Stimulated activated naive CD8-positive, alpha-beta T cell treated with anti-CD3 and anti-CD28 coated beads, Interleukin-15, amount 100 ng/mL, for 72 hours (primary cell): ENCODE data around the gene TMEM181.
"Not testable (repeated sequence)": the region's sequence is repeated elsewhere in the genome, so short reads cannot be mapped to it uniquely, and the experiment has no call there.

ENCODE experiments used
- ATAC-seq: fragments of 150-1000 bp; cut with Tn5 transposase; 2 replicates; pipeline ENCODE4 v1.10.0; 2021; ENCODE audit warnings: mild to moderate bottlenecking, moderate library complexity
- DNase-seq, 2 donors: peaks; one replicate each; pipeline ENCODE4 v3.0.0; 2021 to 2022
- H3K27ac Mint-ChIP-seq, 2 donors: one replicate each; pipeline ENCODE4 v1.8.0; 2022; ENCODE audit warnings: mild to moderate bottlenecking in 2 of 2, mixed read lengths in 2 of 2, moderate library complexity in 2 of 2
- H3K27me3 Mint-ChIP-seq: one replicate; pipeline ENCODE4 v1.8.0; 2022; ENCODE audit warnings: mixed read lengths
- H3K4me1 Mint-ChIP-seq: one replicate; pipeline ENCODE4 v1.8.0; 2022; ENCODE audit warnings: mild to moderate bottlenecking, mixed read lengths
- H3K4me3 Mint-ChIP-seq, 2 donors: one replicate each; pipeline ENCODE4 v1.8.0; 2022; ENCODE audit warnings: mild to moderate bottlenecking in 2 of 2, mixed read lengths in 2 of 2, moderate library complexity in 1 of 2
- H3K9me3 Mint-ChIP-seq, 2 donors: one replicate each; pipeline ENCODE4 v1.8.0; 2022; ENCODE audit warnings: mixed read lengths in 2 of 2

TMEM181 gene

DNA sequence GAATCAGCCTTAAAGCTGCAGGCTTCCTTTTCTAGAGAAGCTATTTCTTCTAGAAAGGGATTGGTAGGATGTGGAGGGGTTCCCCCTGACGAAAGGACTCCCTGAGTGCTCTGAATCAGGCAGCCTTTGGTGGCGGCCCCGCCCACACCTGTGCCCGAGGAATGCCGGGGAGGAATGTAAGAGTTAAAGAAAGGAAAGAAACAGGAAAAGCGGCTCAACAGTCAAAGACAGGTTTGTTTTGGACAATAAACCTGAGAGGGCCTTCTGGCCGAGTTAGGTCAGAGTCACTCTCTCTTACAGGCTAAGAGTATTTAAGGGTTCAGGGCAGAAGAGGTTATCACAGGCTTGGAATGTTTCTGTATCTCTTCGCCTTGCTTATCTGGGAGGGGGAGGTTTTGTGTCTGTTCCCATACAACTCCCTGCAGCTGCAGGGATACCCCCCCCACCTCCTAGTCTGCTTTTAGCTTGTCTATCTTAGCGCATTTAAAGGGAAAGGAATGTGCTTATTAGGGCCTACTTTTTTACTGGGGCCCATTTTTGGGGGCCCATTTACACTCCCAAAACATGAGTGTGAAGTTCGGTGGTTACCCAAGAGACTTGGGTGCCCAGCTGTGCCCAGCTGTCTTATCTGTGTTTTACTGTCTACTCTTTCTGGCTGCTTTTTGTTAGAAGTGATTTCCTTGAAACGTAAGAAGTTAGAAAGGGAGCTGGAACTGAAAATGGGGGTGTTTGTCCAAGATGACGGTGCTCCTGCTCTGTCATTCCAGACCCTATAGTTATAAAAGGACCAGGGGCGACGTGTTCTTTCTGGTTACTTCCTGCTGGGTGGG lies 51.9 kb downstream of the TMEM181 start:
- peak overlapping the region in 1 of 2 donors; percentile 31 for H3K27ac Mint-ChIP-seq
- no peak for ATAC-seq
- no peak for DNase-seq
- H3K27me3 Mint-ChIP-seq, result no peaks in the 10 kb centered on the region
- no peaks in the 10 kb centered on the region for H3K4me1 Mint-ChIP-seq
- H3K4me3 Mint-ChIP-seq, result no peak overlapping the region
- no peaks in the 10 kb centered on the region for H3K9me3 Mint-ChIP-seq

DNA sequence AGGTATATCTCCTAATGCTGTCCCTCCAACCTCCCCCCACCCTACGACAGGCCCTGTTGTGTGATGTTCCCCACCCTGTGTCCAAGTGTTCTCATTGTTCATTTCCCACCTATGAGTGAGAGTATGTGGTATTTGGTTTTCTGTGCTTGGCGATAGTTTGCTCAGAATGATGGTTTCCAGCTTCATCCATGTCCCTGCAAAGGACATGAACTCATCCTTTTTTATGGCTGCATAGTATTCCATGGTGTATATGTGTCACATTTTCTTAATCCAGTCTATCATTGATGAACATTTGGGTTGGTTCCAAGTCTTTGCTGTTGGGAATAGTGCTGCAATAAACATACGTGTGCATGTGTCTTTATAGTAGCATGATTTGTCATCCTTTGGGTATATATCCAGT lies 54.7 kb downstream of the TMEM181 start:
- H3K9me3 Mint-ChIP-seq, H3K27ac Mint-ChIP-seq, H3K4me1 Mint-ChIP-seq, ATAC-seq, DNase-seq, H3K27me3 Mint-ChIP-seq, H3K4me3 Mint-ChIP-seq: not testable (repeated sequence)

GRCh38 chr6:158618289-158618688 lies 58.4 kb downstream of the TMEM181 start:
- H3K9me3 Mint-ChIP-seq, H3K4me1 Mint-ChIP-seq, H3K4me3 Mint-ChIP-seq, DNase-seq, H3K27me3 Mint-ChIP-seq, ATAC-seq: not testable (repeated sequence)
- H3K27ac Mint-ChIP-seq, result peak overlapping the region in 1 of 2 donors; percentile 9

GRCh38 chr6:158619922-158620801 lies 60.3 kb downstream of the TMEM181 start:
- no peaks in the 10 kb centered on the region for H3K9me3 Mint-ChIP-seq
- ATAC-seq (no peak), DNase-seq (no peak)
- no peak overlapping the region for H3K4me3 Mint-ChIP-seq
- H3K4me1 Mint-ChIP-seq, result peaks cover 5% of the 10 kb centered on the region
- H3K27me3 Mint-ChIP-seq, result no peaks in the 10 kb centered on the region
- peak overlapping the region in 1 of 2 donors; percentile 68 for H3K27ac Mint-ChIP-seq

DNA sequence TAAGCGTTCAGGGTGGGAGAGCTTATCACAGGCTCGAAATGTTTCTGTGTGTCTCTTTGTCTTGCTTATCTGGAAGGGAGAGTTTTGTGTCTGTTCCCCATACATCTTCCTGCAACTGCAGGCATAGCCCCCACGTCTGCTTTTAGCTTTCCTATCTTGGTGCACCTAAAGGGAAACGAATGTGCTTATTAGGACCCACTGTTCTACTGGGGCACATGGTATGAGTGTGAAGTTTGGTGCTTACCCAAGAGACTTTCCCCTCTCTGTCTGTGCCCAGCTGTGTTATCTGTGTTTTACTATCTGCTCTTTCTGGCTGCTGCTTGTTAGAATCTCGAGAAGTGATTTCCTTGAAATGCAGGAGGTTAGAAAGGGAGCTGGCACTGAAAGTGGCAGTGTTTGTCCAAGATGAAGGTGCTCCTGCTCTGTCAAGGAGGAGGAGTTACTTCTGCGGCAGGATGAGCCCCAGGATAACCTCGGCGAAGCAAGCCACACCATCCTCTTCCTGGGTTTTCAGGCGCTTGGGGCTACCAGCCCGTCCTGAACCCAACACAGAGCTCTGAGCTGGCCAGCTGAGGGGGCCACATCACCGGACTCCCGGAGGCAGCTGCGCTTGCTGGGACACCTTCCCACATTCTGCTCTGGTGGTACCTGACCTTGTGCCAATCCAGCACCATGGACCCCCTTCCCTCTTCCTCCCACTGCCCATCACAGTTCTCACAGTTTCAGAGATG lies 61.2 kb downstream of the TMEM181 start:
- no peak for ATAC-seq
- H3K27me3 Mint-ChIP-seq, result no peaks in the 10 kb centered on the region
- H3K4me3 Mint-ChIP-seq, result no peak overlapping the region
- DNase-seq, result no peak
- H3K27ac Mint-ChIP-seq, result peak overlapping the region in 1 of 2 donors; percentile 14
- peaks cover 5% of the 10 kb centered on the region for H3K4me1 Mint-ChIP-seq
- H3K9me3 Mint-ChIP-seq, result no peaks in the 10 kb centered on the region

DNA sequence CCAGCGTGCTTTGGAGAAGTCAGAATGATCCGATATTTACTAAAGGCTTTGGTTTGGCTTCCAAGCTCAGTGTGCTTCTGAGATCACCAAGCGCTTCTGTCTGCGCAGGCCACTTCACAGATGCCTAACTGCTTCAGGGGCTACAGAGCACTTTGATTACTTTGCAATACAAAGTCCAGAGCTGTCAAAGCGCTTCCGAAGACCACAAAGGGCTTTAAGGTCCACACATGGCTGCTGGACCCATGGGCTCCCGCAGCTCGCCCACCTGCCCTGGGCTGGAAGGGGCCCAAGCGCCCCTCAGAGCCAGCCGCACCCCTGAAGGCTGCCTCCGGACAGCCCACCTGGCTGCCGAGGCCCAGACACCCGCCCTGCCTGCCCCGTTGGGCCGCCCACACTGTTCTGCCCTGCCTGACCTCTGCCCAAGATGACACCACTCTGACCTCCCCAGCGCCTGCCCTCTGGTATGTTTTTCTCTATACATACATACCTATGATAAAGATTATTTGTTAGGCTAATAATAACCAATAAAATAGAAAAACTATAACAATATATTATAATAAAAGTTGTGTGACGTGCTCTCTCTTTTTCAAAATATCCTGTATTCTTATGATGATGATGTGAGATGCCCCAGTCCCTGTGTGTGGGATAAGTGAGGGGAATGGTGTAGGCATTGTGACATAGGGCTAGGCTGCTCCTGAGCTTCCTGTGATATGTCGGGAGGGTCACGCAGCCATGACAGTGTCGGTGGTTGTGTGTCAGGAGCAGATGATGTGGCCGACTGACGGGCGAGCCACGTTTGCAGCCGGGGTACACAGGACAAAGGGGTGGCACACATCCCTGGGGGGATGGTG lies 62.0 kb downstream of the TMEM181 start:
- ATAC-seq (no peak), DNase-seq (no peak)
- Mint-ChIP-seq H3K9me3 (no peaks in the 10 kb centered on the region), H3K27ac (no peak overlapping the region), H3K4me3 (no peak overlapping the region), H3K27me3 (no peaks in the 10 kb centered on the region), H3K4me1 (peaks cover 5% of the 10 kb centered on the region)

- ATAC-seq (no peak), DNase-seq (no peak)
- Mint-ChIP-seq H3K4me3 (no peak overlapping the region), H3K27ac (no peak overlapping the region), H3K9me3 (no peaks in the 10 kb centered on the region), H3K27me3 (no peaks in the 10 kb centered on the region), H3K4me1 (peaks cover 12% of the 10 kb centered on the region)
Measured at GRCh38 chr6:158622545-158623190, 62.8 kb downstream of the TMEM181 start.

- H3K9me3 Mint-ChIP-seq, result no peaks in the 10 kb centered on the region
- no peak for ATAC-seq
- H3K27me3 Mint-ChIP-seq, result no peaks in the 10 kb centered on the region
- peaks cover 23% of the 10 kb centered on the region for H3K4me1 Mint-ChIP-seq
- H3K4me3 Mint-ChIP-seq, result no peak overlapping the region
- DNase-seq, result no peak
- H3K27ac Mint-ChIP-seq, result no peak overlapping the region
Measured at GRCh38 chr6:158624684-158625682, 65.1 kb downstream of the TMEM181 start.

DNA sequence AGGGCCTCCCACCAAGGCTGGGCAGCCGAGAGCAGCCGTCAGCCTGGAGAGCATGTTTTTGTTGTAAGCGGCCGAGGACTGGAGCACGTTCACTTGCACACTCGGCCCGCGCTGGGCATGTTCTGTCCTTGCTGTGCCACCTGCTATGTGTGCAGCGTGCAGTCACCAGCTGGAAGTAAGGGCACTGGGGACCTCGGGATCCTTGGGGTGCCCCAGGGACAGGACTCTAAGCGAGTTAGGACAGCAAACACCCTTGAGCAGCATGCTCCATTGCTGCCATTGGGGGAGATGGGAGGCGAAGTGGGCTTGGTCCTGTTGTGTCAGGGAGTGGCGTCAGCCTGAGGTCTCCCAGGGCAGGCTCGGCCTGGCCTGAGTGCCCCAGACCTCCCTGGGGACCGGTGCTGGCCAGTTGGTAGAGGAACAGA lies 66.0 kb downstream of the TMEM181 start:
- no peaks in the 10 kb centered on the region for H3K27me3 Mint-ChIP-seq
- DNase-seq, result no peak
- no peak for ATAC-seq
- no peak overlapping the region for H3K4me3 Mint-ChIP-seq
- H3K4me1 Mint-ChIP-seq, result peaks cover 29% of the 10 kb centered on the region
- peak overlapping the region in 1 of 2 donors; percentile 29 for H3K27ac Mint-ChIP-seq
- H3K9me3 Mint-ChIP-seq, result no peaks in the 10 kb centered on the region

DNA sequence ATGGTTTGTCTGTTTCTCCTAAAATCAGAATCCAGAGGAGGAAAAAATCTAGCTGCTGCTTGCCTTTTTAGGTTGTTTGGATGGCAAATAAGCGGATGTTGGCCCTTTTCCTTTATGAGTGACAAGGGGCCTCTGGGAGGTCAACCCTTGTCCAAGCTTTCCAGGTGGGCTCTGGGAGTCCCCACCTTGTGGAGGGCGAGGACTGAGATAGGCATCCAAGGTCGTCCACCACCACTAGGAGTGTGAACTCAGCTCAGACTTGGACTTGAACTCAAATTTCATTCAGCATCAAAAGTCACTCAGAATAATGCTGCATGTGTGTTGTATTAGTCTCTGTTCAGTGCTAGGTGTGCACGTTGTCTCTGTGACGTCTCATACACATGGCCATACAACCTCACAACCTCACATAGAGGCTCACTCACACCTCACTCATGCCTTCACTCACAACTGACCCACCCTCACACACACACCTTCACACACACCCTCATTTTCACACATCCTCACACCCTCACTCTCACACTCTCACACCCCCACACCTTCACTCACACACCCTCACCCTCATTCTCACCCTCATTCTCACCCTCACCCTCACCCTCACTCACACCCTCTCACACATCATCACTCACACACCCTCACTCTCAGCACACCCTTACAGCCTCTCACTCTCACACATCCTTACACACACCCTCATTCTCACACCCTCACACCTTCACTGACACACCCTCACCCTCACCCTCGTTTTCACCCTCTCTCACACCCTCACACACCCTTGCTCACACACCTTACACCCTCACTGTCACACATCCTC lies 66.7 kb downstream of the TMEM181 start:
- Mint-ChIP-seq H3K27me3 (no peaks in the 10 kb centered on the region), H3K27ac (peak overlapping the region; percentile 29 to 50), H3K4me1 (peaks cover 36% of the 10 kb centered on the region), H3K4me3 (no peak overlapping the region), H3K9me3 (no peaks in the 10 kb centered on the region)
- DNase-seq, result no peak
- no peak for ATAC-seq

DNA sequence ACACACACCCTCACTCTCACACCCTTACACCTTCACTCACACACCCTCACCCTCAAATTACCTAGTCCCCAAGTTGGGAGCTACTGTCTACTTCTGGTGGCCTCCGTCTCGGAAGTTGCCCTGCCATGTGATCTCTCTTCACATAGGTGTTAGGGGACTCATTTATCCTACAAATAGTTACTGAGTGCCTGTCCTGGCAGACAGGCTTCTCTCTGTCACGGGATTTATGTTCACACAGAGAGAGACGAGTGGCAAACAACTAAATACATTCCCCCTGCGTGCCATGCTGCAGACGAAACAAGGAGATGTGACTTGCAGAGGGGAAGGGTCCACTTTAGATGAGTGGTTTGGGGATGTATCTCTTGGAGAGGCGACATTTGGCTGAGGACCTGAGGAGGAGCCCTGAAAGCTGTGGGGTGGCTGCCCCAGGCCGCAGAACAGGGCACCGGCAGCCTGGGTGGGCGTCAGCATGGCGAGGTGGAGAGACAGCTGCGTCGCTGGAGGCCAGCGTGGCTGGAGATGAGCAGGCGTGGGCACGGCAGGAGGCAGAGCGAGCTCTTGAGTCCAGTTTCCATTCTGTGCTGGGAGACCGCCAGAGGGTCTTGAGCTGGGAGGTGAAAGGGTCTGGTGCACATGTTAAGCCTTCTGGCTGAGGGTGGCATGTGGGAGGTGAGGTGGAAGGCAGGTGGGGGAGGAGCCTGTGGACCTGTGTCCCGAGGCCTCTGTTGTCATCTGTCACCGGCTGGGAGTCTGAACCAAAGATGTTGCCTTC lies 67.5 kb downstream of the TMEM181 start:
- ATAC-seq (no peak), DNase-seq (no peak)
- peak overlapping the region; percentile 21 to 82 for H3K27ac Mint-ChIP-seq
- no peak overlapping the region for H3K4me3 Mint-ChIP-seq
- peaks cover 38% of the 10 kb centered on the region for H3K4me1 Mint-ChIP-seq
- H3K9me3 Mint-ChIP-seq, result no peaks in the 10 kb centered on the region
- H3K27me3 Mint-ChIP-seq, result no peaks in the 10 kb centered on the region

DNA sequence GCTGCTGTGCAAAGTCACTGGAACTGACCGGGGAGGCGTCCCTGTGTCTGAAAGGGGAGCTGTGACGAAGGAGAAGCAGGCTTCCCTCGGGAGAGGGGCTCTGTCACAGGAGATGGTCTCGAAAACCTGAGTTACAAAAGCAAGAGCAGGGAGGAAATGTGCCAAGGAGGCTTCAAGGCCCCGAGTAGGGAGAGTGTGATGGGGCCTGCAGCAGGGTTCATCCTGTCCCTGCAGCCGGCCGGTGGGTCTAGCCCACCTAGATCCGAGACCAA lies 68.0 kb downstream of the TMEM181 start:
- peaks cover 39% of the 10 kb centered on the region for H3K4me1 Mint-ChIP-seq
- ATAC-seq (no peak), DNase-seq (no peak)
- H3K27ac Mint-ChIP-seq, result peak overlapping the region in 1 of 2 donors; percentile 82
- H3K9me3 Mint-ChIP-seq, result no peaks in the 10 kb centered on the region
- no peak overlapping the region for H3K4me3 Mint-ChIP-seq
- no peaks in the 10 kb centered on the region for H3K27me3 Mint-ChIP-seq
